NT2/D1 (cell line): ENCODE results near the gene CBX8.

Source experiments
- SUZ12 ChIP-seq: IDR thresholded peaks from 2 replicates; pipeline ENCODE4 v1.6.1; 2011; ENCODE audit not compliant: insufficient read length, insufficient read depth; ENCODE audit errors: extremely low read depth
- YY1 ChIP-seq: IDR thresholded peaks from 2 replicates; pipeline ENCODE4 v1.6.1; 2011; ENCODE audit not compliant: insufficient read length, insufficient read depth
- ZNF274 ChIP-seq: IDR thresholded peaks from 2 replicates; pipeline ENCODE4 v1.6.1; 2011; ENCODE audit warnings: mild to moderate bottlenecking, low read depth, low read length

DNA sequence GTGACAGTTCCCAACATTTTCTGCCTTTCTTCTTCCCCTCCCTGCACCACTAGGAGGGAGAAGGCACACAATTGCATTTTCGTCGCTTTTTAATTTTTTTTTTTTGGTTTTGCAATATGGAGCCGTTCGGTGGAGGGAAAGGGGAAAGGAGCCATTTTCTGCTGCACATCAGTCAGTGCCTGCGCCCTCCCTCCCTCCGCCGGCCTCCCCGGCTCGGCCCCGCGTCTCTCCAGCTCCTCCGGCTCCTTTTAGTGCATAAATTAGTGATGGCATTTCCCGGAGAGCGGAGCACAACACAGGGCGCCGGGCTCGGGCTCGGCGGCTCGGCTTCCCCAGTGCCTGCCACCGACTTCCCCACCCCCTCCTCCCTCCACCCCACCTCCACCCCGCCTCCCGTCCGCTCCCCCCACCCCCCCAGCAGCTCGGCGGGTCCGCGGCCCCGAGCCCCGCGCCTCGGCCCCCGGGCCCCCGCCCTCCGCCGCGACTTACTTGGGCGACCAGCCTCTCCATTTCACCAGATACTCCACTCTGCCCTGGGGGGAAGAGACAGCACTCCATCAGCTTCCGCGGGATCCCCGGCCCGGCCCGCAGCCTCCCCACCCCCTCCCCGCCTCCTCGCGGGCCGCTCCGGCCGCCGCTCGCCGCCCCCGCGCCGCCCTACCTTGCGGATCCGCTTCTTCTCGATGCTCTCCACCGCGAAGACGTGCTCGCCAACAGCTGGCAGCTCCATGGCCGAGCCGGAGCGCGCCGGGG is 41.8 kb upstream of the CBX8 start:
- no peak for TF ChIP-seq SUZ12
- TF ChIP-seq ZNF274: no peak
- TF ChIP-seq YY1: no peak
